ENCODE results near the gene DBNDD1. TPM values are rescaled to one million over a fixed set of nuclear protein-coding genes. Genes with fewer than 3 reads are reported as not detected.
A peak's percentile ranks its signal among the peaks of the same experiment; 100 is the strongest.

Gene DBNDD1
- total RNA-seq, 1 experiment from 2014 or later, result 60.2 TPM

DNA sequence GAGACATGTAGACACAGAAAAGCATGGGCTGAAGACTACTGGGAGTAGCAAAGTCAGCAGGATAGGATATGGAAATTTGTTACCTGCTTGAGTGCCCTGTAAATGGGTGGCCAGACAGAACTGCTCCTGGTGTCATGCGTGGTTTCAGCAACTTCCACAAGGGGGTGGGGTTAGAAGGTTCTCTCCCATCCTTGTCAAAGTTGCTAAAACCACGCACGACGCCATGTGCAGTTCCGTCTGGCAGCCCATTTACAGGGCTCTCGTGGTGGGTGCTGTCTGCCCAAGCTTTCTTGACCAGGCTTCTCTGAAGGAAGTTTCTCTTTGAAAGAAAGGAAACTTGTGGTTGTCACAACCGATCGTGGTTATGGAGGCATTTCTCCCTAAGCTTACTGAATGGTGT lies 6.9 kb upstream of the DBNDD1 start:
- peaks cover 58% of the 10 kb centered on the region for H3K79me2 ChIP-seq (ENCODE audit: insufficient read depth, low read length)
- ChIA-PET RAD21 (ENCODE audit: low non-redundant PET in 1 of 2, low total read pairs in 2 of 2, uncharacterized antibody in 2 of 2, unreplicated experiment in 2 of 2) (no interaction called here), POLR2A (no interaction called here), CTCF (interaction anchor here (0.6 kb wide), 1 partner anchor 9 kb away, joined by 3 read pairs; no protein-coding TSS in a partner anchor)
- ATAC-seq (peak; percentile 26), DNase-seq (ENCODE audit: low read depth, low spot score) (no peak)
- H3K27ac ChIP-seq (ENCODE audit: low read depth, low read length), result no peak overlapping the region
- no peaks in the 10 kb centered on the region for H3K9me3 ChIP-seq (ENCODE audit: control insufficient read depth in 1 of 2, insufficient read depth in 1 of 2, low read depth in 1 of 2, low read length in 2 of 2)
- H3K4me1 ChIP-seq (ENCODE audit: control insufficient read depth in 1 of 2, insufficient read depth in 2 of 2, low read length in 2 of 2), result peaks cover 14 to 23% of the 10 kb centered on the region in 2 experiments
- no peaks in the 10 kb centered on the region for H4K20me1 ChIP-seq (ENCODE audit: insufficient read depth)
- no TSS peak for BruUV-seq (replicated peaks)
- H3K4me2 ChIP-seq (ENCODE audit: low read length), result no peak overlapping the region
- TF ChIP-seq, protein P1, sequence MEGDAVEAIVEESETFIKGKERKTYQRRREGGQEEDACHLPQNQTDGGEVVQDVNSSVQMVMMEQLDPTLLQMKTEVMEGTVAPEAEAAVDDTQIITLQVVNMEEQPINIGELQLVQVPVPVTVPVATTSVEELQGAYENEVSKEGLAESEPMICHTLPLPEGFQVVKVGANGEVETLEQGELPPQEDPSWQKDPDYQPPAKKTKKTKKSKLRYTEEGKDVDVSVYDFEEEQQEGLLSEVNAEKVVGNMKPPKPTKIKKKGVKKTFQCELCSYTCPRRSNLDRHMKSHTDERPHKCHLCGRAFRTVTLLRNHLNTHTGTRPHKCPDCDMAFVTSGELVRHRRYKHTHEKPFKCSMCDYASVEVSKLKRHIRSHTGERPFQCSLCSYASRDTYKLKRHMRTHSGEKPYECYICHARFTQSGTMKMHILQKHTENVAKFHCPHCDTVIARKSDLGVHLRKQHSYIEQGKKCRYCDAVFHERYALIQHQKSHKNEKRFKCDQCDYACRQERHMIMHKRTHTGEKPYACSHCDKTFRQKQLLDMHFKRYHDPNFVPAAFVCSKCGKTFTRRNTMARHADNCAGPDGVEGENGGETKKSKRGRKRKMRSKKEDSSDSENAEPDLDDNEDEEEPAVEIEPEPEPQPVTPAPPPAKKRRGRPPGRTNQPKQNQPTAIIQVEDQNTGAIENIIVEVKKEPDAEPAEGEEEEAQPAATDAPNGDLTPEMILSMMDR (IDR thresholded peaks at IDR 0.05 in 2 of 3, conservative IDR thresholded peaks at IDR 0.05 in 1 of 3; ENCODE audit: borderline replicate concordance in 1 of 3, insufficient read depth in 1 of 3, low read depth in 2 of 3, low read length in 2 of 3), result peak in 2 of 3 experiments; percentile 31 to 46; a peak in 3 of 6 replicates
- TF ChIP-seq, protein P2, sequence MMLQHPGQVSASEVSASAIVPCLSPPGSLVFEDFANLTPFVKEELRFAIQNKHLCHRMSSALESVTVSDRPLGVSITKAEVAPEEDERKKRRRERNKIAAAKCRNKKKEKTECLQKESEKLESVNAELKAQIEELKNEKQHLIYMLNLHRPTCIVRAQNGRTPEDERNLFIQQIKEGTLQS (IDR thresholded peaks at IDR 0.05), result no peak
- H3K36me3 ChIP-seq (ENCODE audit: control insufficient read depth in 1 of 2, insufficient read depth in 2 of 2, low read length in 2 of 2), result peaks cover 4 to 13% of the 10 kb centered on the region in 2 experiments
- H3K9ac ChIP-seq (ENCODE audit: low read length), result no peak overlapping the region
- no peaks in the 10 kb centered on the region for H3K9me2 ChIP-seq (ENCODE audit: insufficient read depth)
- no peak overlapping the region for H3K4me3 ChIP-seq (replicated peaks in 1 of 2; ENCODE audit: low read depth in 1 of 2, low read length in 2 of 2)
- H3K27me3 ChIP-seq (ENCODE audit: insufficient read depth, low read length), result no peaks in the 10 kb centered on the region
- no peak overlapping the region for H2AFZ ChIP-seq (ENCODE audit: low read depth, low read length, poor library complexity, severe bottlenecking)
- intact Hi-C loops (cut with micrococcal nuclease), result no loop called here

DNA sequence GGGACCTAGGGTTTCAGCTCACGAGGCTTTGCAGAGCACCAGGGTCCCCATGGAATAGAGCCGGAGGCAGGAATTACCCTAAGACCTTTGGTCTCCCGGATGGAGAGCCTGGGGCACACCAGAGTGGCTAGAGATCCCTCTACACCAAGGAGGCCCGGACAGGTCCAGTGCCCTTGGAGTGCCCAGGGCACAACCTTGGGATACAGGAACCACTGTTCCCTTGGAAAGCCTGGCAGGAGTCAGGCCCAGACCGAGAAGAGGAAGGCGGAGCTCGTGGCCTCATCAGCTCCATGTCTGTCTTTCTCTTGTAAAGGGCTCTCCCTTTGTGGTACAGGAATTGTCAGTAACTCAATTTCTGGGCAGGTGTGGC lies 3.8 kb upstream of the DBNDD1 start:
- no peak for DNase-seq (ENCODE audit: low read depth, low spot score)
- CTCF ChIA-PET, result no interaction called here
- RAD21 ChIA-PET (ENCODE audit: low non-redundant PET in 1 of 2, low total read pairs in 2 of 2, uncharacterized antibody in 2 of 2, unreplicated experiment in 2 of 2), result no interaction called here
- no peak overlapping the region for H2AFZ ChIP-seq (ENCODE audit: low read depth, low read length, poor library complexity, severe bottlenecking)
- H3K4me2 ChIP-seq (ENCODE audit: low read length), result peak overlapping the region; percentile 91
- H3K36me3 ChIP-seq (ENCODE audit: control insufficient read depth in 1 of 2, insufficient read depth in 2 of 2, low read length in 2 of 2), result peaks cover 3 to 6% of the 10 kb centered on the region in 2 experiments; a peak in 2 of 4 replicates
- POLR2A ChIA-PET, result interaction anchor here (1.4 kb wide), 1 partner anchor 8 kb away, joined by 3 read pairs; no protein-coding TSS in a partner anchor
- H4K20me1 ChIP-seq (ENCODE audit: insufficient read depth), result no peaks in the 10 kb centered on the region
- H3K27ac ChIP-seq (ENCODE audit: low read depth, low read length), result peak overlapping the region; percentile 50
- H3K4me3 ChIP-seq (replicated peaks in 1 of 2; ENCODE audit: low read depth in 1 of 2, low read length in 2 of 2), result peak overlapping the region; percentile 86 to 87
- H3K79me2 ChIP-seq (ENCODE audit: insufficient read depth, low read length), result peaks cover 67% of the 10 kb centered on the region
- no peaks in the 10 kb centered on the region for H3K9me3 ChIP-seq (ENCODE audit: control insufficient read depth in 1 of 2, insufficient read depth in 1 of 2, low read depth in 1 of 2, low read length in 2 of 2)
- peak overlapping the region; percentile 91 for H3K9ac ChIP-seq (ENCODE audit: low read length)
- no peaks in the 10 kb centered on the region for H3K9me2 ChIP-seq (ENCODE audit: insufficient read depth)
- peak; percentile 2 for ATAC-seq
- H3K27me3 ChIP-seq (ENCODE audit: insufficient read depth, low read length), result no peaks in the 10 kb centered on the region
- no TSS peak for BruUV-seq (replicated peaks)
- H3K4me1 ChIP-seq (ENCODE audit: control insufficient read depth in 1 of 2, insufficient read depth in 2 of 2, low read length in 2 of 2), result peaks cover 28 to 42% of the 10 kb centered on the region in 2 experiments
- intact Hi-C loops (cut with micrococcal nuclease), result no loop called here
- TF ChIP-seq EZH2phosphoT487 (IDR thresholded peaks at IDR 0.05; ENCODE audit: borderline replicate concordance) (no peak), POLR2AphosphoS5 (IDR thresholded peaks at IDR 0.05; ENCODE audit: low read depth, low read length) (no peak), ZNF274 (IDR thresholded peaks at IDR 0.05; ENCODE audit: low read depth, low read length) (no peak), ELF1 (IDR thresholded peaks at IDR 0.05; ENCODE audit: borderline replicate concordance, low read depth) (no peak), ZBTB33 (IDR thresholded peaks at IDR 0.05; ENCODE audit: extremely low read depth, insufficient replicate concordance, low read length) (no peak), POLR2A (IDR thresholded peaks at IDR 0.05; ENCODE audit: borderline replicate concordance, extremely low read depth, insufficient read depth, insufficient read length) (no peak), TCF7L2 (IDR thresholded peaks at IDR 0.05; ENCODE audit: borderline replicate concordance, extremely low read depth, insufficient read depth, insufficient read length) (no peak), JUND (IDR thresholded peaks at IDR 0.05) (no peak), ZFX (IDR thresholded peaks at IDR 0.05) (no peak), FOSL1 (IDR thresholded peaks at IDR 0.05; ENCODE audit: low read depth) (no peak), CBX3 (IDR thresholded peaks at IDR 0.05; ENCODE audit: low read depth) (no peak)
- TF ChIP-seq, protein P2 (IDR thresholded peaks at IDR 0.05), result no peak
- TF ChIP-seq, protein P3, sequence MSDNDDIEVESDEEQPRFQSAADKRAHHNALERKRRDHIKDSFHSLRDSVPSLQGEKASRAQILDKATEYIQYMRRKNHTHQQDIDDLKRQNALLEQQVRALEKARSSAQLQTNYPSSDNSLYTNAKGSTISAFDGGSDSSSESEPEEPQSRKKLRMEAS (IDR thresholded peaks at IDR 0.05), result no peak
